ENCODE results near the gene KCNJ13.
"Not testable (repeated sequence)": the region's sequence is repeated elsewhere in the genome, so short reads cannot be mapped to it uniquely, and the experiment has no call there.

Gene KCNJ13

DNA sequence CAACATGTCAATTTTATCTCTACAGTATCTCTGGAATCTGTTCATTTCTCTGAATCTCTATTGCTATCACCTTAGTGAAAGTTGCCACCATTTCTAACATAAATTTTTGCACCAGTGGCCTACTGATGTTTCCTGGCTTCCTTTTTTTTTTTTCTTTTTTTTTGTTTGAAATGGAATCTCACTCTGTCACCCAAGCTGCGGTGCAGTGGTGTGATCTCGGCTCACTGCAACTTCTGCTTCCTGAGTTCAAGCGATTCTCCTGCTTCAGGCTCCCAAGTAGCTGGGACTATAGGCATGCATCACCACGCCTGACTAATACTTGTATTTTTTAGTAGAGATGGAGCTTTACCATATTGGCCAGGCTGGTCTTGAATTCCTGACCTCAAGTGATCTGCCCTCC, 35.1 kb downstream of the KCNJ13 start:
- no peak overlapping the region for H3K4me3 Mint-ChIP-seq
- H3K27me3 Mint-ChIP-seq, result no peaks in the 10 kb centered on the region
- no peaks in the 10 kb centered on the region for H3K4me1 Mint-ChIP-seq (ENCODE audit: low read depth)
- no peak overlapping the region for H3K27ac Mint-ChIP-seq
- no peaks in the 10 kb centered on the region for H3K9me3 Mint-ChIP-seq
- peaks cover 47% of the 10 kb centered on the region for H3K36me3 Mint-ChIP-seq (ENCODE audit: low read depth)

DNA sequence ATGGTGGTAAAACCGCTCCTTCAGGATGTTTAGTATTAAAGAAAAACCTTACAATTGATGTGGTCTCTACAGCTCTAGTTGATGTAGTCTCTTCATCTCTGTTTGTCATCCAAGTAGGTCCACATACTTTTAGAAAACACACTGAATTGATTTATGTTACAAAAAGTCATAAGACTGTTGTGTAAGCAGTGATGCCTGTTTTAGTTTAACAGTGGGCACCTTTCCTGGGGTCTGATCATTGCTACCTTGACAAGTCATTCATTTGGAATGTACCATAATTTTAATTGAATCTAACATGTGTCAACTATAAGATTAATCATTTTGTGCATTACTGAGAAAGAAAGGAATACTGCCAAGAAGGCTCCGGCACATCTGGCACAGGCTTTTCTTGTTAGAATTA, 44.9 kb downstream of the KCNJ13 start:
- Mint-ChIP-seq H3K27me3 (no peaks in the 10 kb centered on the region), H3K4me3 (no peak overlapping the region), H3K9me3 (no peaks in the 10 kb centered on the region), H3K27ac (no peak overlapping the region), H3K36me3 (ENCODE audit: low read depth) (peaks cover 53% of the 10 kb centered on the region), H3K4me1 (ENCODE audit: low read depth) (no peaks in the 10 kb centered on the region)

DNA sequence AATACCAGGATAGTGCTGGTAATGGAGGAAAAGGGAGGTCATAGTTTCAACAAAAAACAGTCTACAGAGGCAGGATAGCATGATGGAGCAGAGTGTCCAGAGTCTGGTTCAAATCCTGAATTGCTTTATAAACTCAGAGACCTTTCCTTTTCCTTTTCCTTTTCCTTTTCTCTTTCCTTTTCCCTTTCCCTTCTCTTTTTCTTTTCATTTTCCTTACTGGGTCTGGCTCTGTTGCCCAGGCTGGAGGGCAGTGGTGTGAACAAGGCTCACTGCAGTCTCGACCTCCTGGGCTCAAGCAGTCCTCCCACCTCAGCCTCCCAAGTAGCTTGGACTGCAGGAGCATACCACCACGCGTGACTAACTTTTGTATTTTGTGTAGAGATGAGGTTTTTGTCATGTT, 47.6 kb downstream of the KCNJ13 start:
- no peak overlapping the region for H3K27ac Mint-ChIP-seq
- peaks cover 56% of the 10 kb centered on the region for H3K36me3 Mint-ChIP-seq (ENCODE audit: low read depth)
- no peaks in the 10 kb centered on the region for H3K9me3 Mint-ChIP-seq
- no peaks in the 10 kb centered on the region for H3K4me1 Mint-ChIP-seq (ENCODE audit: low read depth)
- H3K27me3 Mint-ChIP-seq, result no peaks in the 10 kb centered on the region
- no peak overlapping the region for H3K4me3 Mint-ChIP-seq

DNA sequence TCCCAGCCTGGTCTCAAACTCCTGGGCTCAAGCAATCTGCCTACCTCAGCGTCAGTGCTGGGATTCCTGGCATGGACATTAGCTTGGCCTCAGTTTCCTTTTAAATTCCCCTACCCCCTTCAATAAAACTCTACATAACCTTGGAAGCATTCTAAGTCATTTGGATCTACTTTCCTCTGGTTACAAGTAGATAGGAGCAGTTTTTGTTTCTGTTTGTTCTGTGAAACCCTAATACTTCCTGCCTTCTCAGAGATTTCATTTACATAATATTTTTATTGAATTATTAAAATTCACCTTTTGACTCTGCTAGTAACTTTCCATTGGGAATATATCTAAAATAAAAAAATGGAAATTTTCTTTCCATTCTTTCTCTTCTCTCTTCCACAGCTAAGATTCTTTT, 53.3 kb downstream of the KCNJ13 start:
- Mint-ChIP-seq H3K4me3 (no peak overlapping the region), H3K27me3 (no peaks in the 10 kb centered on the region), H3K27ac (no peak overlapping the region), H3K36me3 (ENCODE audit: low read depth) (peaks cover 71% of the 10 kb centered on the region), H3K4me1 (ENCODE audit: low read depth) (peaks cover 30% of the 10 kb centered on the region), H3K9me3 (peaks cover 5% of the 10 kb centered on the region)

DNA sequence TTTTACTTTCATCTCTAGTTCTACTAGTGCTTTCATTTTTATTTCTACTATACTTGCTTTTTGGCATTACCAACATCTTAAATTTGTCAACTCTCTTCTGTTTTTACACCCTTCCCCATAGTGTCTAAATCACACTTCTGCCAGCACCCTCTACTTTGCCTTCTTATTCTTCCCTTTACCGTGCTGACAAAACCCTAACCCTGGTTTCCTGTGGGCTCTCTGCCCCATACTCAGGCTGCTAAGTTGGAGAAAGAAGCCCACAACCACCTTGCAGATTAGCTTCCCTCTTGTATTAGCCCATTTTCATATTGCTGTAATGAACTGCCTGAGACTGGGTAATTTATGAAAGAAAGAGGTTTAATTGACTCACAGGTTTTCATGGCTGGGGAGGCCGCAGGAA, 54.5 kb downstream of the KCNJ13 start:
- H3K4me3 Mint-ChIP-seq, result no peak overlapping the region
- H3K27ac Mint-ChIP-seq, result peak overlapping the region; percentile 53
- H3K36me3 Mint-ChIP-seq (ENCODE audit: low read depth), result peaks cover 69% of the 10 kb centered on the region
- H3K27me3 Mint-ChIP-seq, result no peaks in the 10 kb centered on the region
- H3K9me3 Mint-ChIP-seq, result peaks cover 9% of the 10 kb centered on the region
- peaks cover 37% of the 10 kb centered on the region for H3K4me1 Mint-ChIP-seq (ENCODE audit: low read depth)

DNA sequence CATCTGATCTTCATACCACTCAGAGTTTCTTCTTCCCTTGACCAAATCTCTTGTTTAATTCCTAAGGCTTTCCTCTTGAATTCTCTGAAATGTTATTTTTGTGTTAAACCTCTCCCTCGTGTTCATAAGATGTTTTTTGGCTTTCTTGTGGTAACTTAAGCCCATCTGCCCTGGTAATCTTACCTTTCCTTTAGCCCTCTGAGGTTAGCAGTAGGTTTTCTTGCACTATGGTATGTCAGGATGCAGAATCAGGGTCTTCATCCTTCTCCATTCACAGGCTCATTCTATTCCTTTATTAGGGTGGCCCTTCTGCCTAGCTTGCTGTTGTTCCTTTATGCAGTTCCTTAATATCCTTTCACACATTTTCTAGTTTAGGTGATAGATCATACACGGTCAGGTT, 55.1 kb downstream of the KCNJ13 start:
- H3K9me3 Mint-ChIP-seq, result peaks cover 9% of the 10 kb centered on the region
- no peak overlapping the region for H3K4me3 Mint-ChIP-seq
- H3K4me1 Mint-ChIP-seq (ENCODE audit: low read depth), result peaks cover 37% of the 10 kb centered on the region
- no peaks in the 10 kb centered on the region for H3K27me3 Mint-ChIP-seq
- H3K27ac Mint-ChIP-seq, result peak overlapping the region; percentile 12
- peaks cover 73% of the 10 kb centered on the region for H3K36me3 Mint-ChIP-seq (ENCODE audit: low read depth)

DNA sequence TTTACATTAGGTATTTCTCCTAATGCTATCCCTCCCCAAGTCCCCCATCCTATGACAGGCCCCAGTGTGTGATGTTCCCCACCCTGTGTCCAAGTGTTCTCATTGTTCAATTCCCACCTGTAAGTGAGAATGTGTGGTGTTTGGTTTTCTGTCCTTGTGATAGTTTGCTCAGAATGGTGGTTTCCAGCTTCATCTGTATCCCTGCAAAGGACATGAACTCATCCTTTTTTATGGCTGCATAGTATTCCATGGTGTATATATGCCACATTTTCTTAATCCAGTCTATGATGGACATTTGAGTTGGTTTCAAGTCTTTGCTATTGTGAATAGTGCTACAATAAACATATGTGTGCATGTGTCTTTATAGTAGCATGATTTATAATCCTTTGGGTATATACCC, 56.3 kb downstream of the KCNJ13 start:
- H3K4me3 Mint-ChIP-seq, H3K27me3 Mint-ChIP-seq, H3K9me3 Mint-ChIP-seq, H3K27ac Mint-ChIP-seq: not testable (repeated sequence)
- Mint-ChIP-seq H3K4me1 (ENCODE audit: low read depth) (peaks cover 47% of the 10 kb centered on the region), H3K36me3 (ENCODE audit: low read depth) (peaks cover 75% of the 10 kb centered on the region)

Data from stimulated activated naive CD8-positive, alpha-beta T cell treated with anti-CD3 and anti-CD28 coated beads, Interleukin-15, Interleukin-2, amounts not matched to agents 100 ng/mL and 50 ng/mL, for 24 hours (primary cell).